ENCODE data around the gene SRMS. TPM values are rescaled to one million over a fixed set of nuclear protein-coding genes. Genes with fewer than 3 reads are reported as not detected.

Gene SRMS
- total RNA-seq, 1 experiment from 2014 or later = 3.2 TPM

- Histone ChIP-seq H3K9me2 (ENCODE audit: insufficient read depth) (no peaks in the 10 kb centered on the region), H3K79me2 (ENCODE audit: insufficient read depth, low read length) (no peaks in the 10 kb centered on the region), H3K9ac (ENCODE audit: low read length) (no peak overlapping the region), H3K4me2 (ENCODE audit: low read length) (no peak overlapping the region), H3K4me3 (replicated peaks in 1 of 2; ENCODE audit: low read depth in 1 of 2, low read length in 2 of 2) (no peak overlapping the region), H3K27ac (ENCODE audit: low read depth, low read length) (no peak overlapping the region), H3K27me3 (ENCODE audit: insufficient read depth, low read length) (no peaks in the 10 kb centered on the region), H3K4me1 (ENCODE audit: control insufficient read depth in 1 of 2, insufficient read depth in 2 of 2, low read length in 2 of 2) (peaks cover 29 to 47% of the 10 kb centered on the region in 2 experiments), H2AFZ (ENCODE audit: low read depth, low read length, poor library complexity, severe bottlenecking) (no peak overlapping the region), H3K36me3 (ENCODE audit: control insufficient read depth in 1 of 2, insufficient read depth in 2 of 2, low read length in 2 of 2) (no peaks in the 10 kb centered on the region), H4K20me1 (ENCODE audit: insufficient read depth) (no peaks in the 10 kb centered on the region), H3K9me3 (ENCODE audit: control insufficient read depth in 1 of 2, insufficient read depth in 1 of 2, low read depth in 1 of 2, low read length in 2 of 2) (no peaks in the 10 kb centered on the region)
- no TSS peak for BruUV-seq (replicated peaks)
- TF ChIP-seq SRF (IDR thresholded peaks at IDR 0.05; ENCODE audit: low read depth) = no peak
- no peak for TF ChIP-seq ZBTB33 (IDR thresholded peaks at IDR 0.05; ENCODE audit: extremely low read depth, insufficient replicate concordance, low read length)
- no peak for TF ChIP-seq CTCF (IDR thresholded peaks at IDR 0.05 in 2 of 3, conservative IDR thresholded peaks at IDR 0.05 in 1 of 3; ENCODE audit: borderline replicate concordance in 1 of 3, insufficient read depth in 1 of 3, low read depth in 2 of 3, low read length in 2 of 3)
- TF ChIP-seq YY1 (IDR thresholded peaks at IDR 0.05; ENCODE audit: extremely low read depth, insufficient replicate concordance, low read depth, low read length) = no peak
- TF ChIP-seq CEBPB (IDR thresholded peaks at IDR 0.05; ENCODE audit: low read depth) = no peak
- TF ChIP-seq JUND (IDR thresholded peaks at IDR 0.05) = no peak
- TF ChIP-seq CBX3 (IDR thresholded peaks at IDR 0.05; ENCODE audit: low read depth) = no peak
- TF ChIP-seq ATF3 (IDR thresholded peaks at IDR 0.05) = no peak
- no peak for TF ChIP-seq REST (IDR thresholded peaks at IDR 0.05; ENCODE audit: low read depth)
- TF ChIP-seq MAX (IDR thresholded peaks at IDR 0.05) = no peak
- TF ChIP-seq POLR2AphosphoS5 (IDR thresholded peaks at IDR 0.05; ENCODE audit: low read depth, low read length) = no peak
- no peak for TF ChIP-seq SP1 (IDR thresholded peaks at IDR 0.05; ENCODE audit: low read depth)
- TF ChIP-seq EZH2 (IDR thresholded peaks at IDR 0.05) = no peak
- TF ChIP-seq EZH2phosphoT487 (IDR thresholded peaks at IDR 0.05; ENCODE audit: borderline replicate concordance) = no peak
- no peak for TF ChIP-seq FOSL1 (IDR thresholded peaks at IDR 0.05; ENCODE audit: low read depth)
- TF ChIP-seq SIN3A (IDR thresholded peaks at IDR 0.05; ENCODE audit: low read depth) = no peak
- no peak for TF ChIP-seq ZFX (IDR thresholded peaks at IDR 0.05)
- TF ChIP-seq EGR1 (IDR thresholded peaks at IDR 0.05; ENCODE audit: low read depth) = no peak
- TF ChIP-seq ZNF274 (IDR thresholded peaks at IDR 0.05; ENCODE audit: low read depth, low read length) = no peak
- no peak for ATAC-seq
- ChIA-PET RAD21 (ENCODE audit: low non-redundant PET in 1 of 2, low total read pairs in 2 of 2, uncharacterized antibody in 2 of 2, unreplicated experiment in 2 of 2) (no interaction called here), CTCF (no interaction called here), POLR2A (no interaction called here)
- DNase-seq (ENCODE audit: low read depth, low spot score) = no peak
- intact Hi-C loops (cut with micrococcal nuclease) = no loop called here
These were observed 1.5 kb upstream of the SRMS start for GRCh38 chr20:63549019-63549418.
